ENCODE measurements around the gene GRPEL1. TPM values are rescaled to one million over a fixed set of nuclear protein-coding genes. Genes with fewer than 3 reads are reported as not detected.

Gene GRPEL1
- total RNA-seq, 1 experiment from 2014 or later: 78.2 TPM

DNA sequence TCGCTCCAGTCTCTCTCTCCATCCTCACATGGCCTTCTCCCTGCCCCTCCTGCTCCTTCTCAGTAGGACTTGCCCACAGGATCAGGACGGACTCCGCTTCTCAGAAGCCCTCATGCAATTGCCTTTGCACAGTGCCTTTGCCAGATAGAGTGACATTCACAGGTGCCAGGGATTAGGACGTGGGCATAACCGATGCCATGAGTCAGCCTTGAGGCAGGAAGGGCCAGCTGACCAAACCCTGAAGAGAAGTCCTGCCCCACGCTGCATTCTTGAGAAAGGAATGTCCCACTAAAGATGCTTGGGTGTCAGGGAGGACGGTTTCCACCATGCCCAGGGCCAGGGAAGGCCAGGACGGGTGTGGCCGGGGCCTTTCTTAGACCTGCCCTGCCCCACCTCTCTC lies 6.6 kb upstream of the GRPEL1 start:
- Histone ChIP-seq H3K9me3 (ENCODE audit: low read depth, low read length, poor library complexity, severe bottlenecking) (no peaks in the 10 kb centered on the region), H3K4me3 (ENCODE audit: low read depth, low read length, poor library complexity, severe bottlenecking) (no peak overlapping the region), H3K4me1 (ENCODE audit: insufficient read depth, low read length, poor library complexity, severe bottlenecking) (no peaks in the 10 kb centered on the region), H3K27ac (ENCODE audit: low read depth, low read length, poor library complexity, severe bottlenecking) (no peak overlapping the region), H3K36me3 (ENCODE audit: insufficient read depth, low read length, poor library complexity, severe bottlenecking) (no peaks in the 10 kb centered on the region), H3K27me3 (replicated peaks; ENCODE audit: insufficient read depth, low read depth, low read length, poor library complexity) (no peaks in the 10 kb centered on the region)
- ChIA-PET CTCF (no interaction called here), POLR2A (ENCODE audit: low non-redundant PET) (no interaction called here)
- intact Hi-C loops (cut with micrococcal nuclease; ENCODE audit: unreplicated experiment): loop anchor here (10.0 kb wide), 1 partner anchor 170 kb away; the partner anchor contains the start of gene TBC1D14
- BruUV-seq (replicated peaks): no TSS peak
- TF ChIP-seq, protein P1, sequence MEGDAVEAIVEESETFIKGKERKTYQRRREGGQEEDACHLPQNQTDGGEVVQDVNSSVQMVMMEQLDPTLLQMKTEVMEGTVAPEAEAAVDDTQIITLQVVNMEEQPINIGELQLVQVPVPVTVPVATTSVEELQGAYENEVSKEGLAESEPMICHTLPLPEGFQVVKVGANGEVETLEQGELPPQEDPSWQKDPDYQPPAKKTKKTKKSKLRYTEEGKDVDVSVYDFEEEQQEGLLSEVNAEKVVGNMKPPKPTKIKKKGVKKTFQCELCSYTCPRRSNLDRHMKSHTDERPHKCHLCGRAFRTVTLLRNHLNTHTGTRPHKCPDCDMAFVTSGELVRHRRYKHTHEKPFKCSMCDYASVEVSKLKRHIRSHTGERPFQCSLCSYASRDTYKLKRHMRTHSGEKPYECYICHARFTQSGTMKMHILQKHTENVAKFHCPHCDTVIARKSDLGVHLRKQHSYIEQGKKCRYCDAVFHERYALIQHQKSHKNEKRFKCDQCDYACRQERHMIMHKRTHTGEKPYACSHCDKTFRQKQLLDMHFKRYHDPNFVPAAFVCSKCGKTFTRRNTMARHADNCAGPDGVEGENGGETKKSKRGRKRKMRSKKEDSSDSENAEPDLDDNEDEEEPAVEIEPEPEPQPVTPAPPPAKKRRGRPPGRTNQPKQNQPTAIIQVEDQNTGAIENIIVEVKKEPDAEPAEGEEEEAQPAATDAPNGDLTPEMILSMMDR (conservative IDR thresholded peaks at IDR 0.05; ENCODE audit: low read depth, low read length): no peak
- TF ChIP-seq EZH2 (IDR thresholded peaks at IDR 0.05; ENCODE audit: borderline replicate concordance, low read depth, low read length, poor library complexity, severe bottlenecking): no peak
- no peak for DNase-seq (ENCODE audit: low spot score)

DNA sequence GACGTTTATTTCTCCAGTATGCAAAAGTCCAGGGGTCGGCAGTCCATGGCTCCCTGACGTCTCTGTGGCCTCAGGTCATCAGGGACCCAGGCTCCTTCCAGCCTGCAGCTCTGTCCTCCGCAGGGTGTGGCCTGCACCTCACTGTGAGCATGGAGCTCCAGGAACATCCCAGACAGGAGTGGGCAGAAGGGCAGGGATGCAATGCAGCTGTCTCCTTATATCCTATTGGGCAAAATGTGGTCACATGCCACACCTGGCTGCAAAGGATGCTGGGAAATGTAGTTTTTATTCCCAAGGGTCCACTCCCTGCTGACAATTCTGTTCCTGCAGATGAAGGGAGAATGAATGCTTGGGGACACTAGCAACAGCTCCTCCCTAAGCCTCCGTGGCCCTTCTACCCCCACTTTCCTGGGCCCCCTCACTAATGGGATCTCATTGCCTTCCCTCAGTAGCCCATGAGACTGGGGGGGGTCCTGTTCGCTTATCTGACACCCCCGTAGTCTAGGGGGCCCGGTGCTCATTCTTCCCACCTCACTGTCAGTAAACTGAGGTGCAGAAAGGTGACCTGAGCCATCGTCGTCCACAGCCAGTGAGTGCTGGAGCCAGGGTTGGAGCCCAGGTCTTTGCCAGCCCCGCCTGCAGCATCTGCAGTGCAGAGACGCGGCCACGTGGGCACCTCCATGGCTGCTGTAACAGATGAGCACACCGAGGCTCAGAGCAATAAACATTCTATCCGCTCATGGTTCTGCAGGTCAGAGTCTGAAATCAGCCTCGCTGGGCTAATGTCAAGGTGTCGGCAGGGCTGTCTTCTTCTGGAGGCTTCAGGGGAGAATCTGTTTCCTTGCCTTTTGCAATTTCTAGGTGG lies 5.9 kb upstream of the GRPEL1 start:
- H3K4me1 ChIP-seq (ENCODE audit: insufficient read depth, low read length, poor library complexity, severe bottlenecking): no peaks in the 10 kb centered on the region
- H3K9me3 ChIP-seq (ENCODE audit: low read depth, low read length, poor library complexity, severe bottlenecking): no peaks in the 10 kb centered on the region
- intact Hi-C loops (cut with micrococcal nuclease; ENCODE audit: unreplicated experiment): loop anchor here (10.0 kb wide), 1 partner anchor 169 kb away; the partner anchor contains the start of gene TBC1D14
- H3K27me3 ChIP-seq (replicated peaks; ENCODE audit: insufficient read depth, low read depth, low read length, poor library complexity): no peaks in the 10 kb centered on the region
- no peak for TF ChIP-seq EZH2 (IDR thresholded peaks at IDR 0.05; ENCODE audit: borderline replicate concordance, low read depth, low read length, poor library complexity, severe bottlenecking)
- TF ChIP-seq, protein P1 (conservative IDR thresholded peaks at IDR 0.05; ENCODE audit: low read depth, low read length): no peak
- no TSS peak for BruUV-seq (replicated peaks)
- CTCF ChIA-PET: interaction anchor here (0.5 kb wide), 1 partner anchor 1075 kb away, joined by 4 read pairs; no protein-coding TSS in a partner anchor
- peak; percentile 78 for DNase-seq (ENCODE audit: low spot score)
- H3K27ac ChIP-seq (ENCODE audit: low read depth, low read length, poor library complexity, severe bottlenecking): no peak overlapping the region
- H3K36me3 ChIP-seq (ENCODE audit: insufficient read depth, low read length, poor library complexity, severe bottlenecking): no peaks in the 10 kb centered on the region
- POLR2A ChIA-PET (ENCODE audit: low non-redundant PET): interaction anchor here (0.9 kb wide), 1 partner anchor 173 kb away, joined by 3 read pairs; no protein-coding TSS in a partner anchor
- no peak overlapping the region for H3K4me3 ChIP-seq (ENCODE audit: low read depth, low read length, poor library complexity, severe bottlenecking)

DNA sequence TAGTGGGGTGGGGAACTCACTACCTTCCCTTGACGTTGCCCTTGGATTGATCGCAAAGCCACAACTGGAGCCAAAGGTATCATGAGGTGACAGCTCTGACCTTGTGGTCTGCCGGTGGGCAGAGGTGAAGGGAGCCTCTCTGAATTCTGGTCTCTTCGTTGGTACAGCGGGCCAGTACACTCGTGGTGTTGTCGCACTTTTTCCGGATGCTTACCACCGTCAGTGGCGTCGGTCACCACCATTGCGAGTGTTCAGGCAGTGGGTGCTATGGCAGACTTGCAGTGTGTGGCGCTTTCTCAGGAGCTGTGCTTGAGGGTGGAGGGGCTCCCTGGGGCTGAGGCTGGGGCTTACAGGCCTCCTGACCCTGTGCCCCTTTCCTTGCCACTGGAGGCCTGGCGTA lies 5.2 kb upstream of the GRPEL1 start:
- no peak overlapping the region for H3K27ac ChIP-seq (ENCODE audit: low read depth, low read length, poor library complexity, severe bottlenecking)
- CTCF ChIA-PET: interaction anchor here (0.5 to 0.6 kb wide), 2 partner anchors 352 to 1075 kb away, joined by 3 to 4 read pairs; no protein-coding TSS in a partner anchor
- TF ChIP-seq, protein P1 (conservative IDR thresholded peaks at IDR 0.05; ENCODE audit: low read depth, low read length): no peak
- no peak for TF ChIP-seq EZH2 (IDR thresholded peaks at IDR 0.05; ENCODE audit: borderline replicate concordance, low read depth, low read length, poor library complexity, severe bottlenecking)
- intact Hi-C loops (cut with micrococcal nuclease; ENCODE audit: unreplicated experiment): loop anchor here (10.0 kb wide), 1 partner anchor 168 kb away; the partner anchor contains the start of gene TBC1D14
- H3K36me3 ChIP-seq (ENCODE audit: insufficient read depth, low read length, poor library complexity, severe bottlenecking): no peaks in the 10 kb centered on the region
- no peaks in the 10 kb centered on the region for H3K27me3 ChIP-seq (replicated peaks; ENCODE audit: insufficient read depth, low read depth, low read length, poor library complexity)
- POLR2A ChIA-PET (ENCODE audit: low non-redundant PET): interaction anchor here (0.6 to 0.9 kb wide), 2 partner anchors 30 to 174 kb away, joined by 3 to 5 read pairs; a partner anchor contains a TSS
- H3K4me1 ChIP-seq (ENCODE audit: insufficient read depth, low read length, poor library complexity, severe bottlenecking): no peaks in the 10 kb centered on the region
- H3K9me3 ChIP-seq (ENCODE audit: low read depth, low read length, poor library complexity, severe bottlenecking): no peaks in the 10 kb centered on the region
- DNase-seq (ENCODE audit: low spot score): no peak
- BruUV-seq (replicated peaks): no TSS peak
- H3K4me3 ChIP-seq (ENCODE audit: low read depth, low read length, poor library complexity, severe bottlenecking): no peak overlapping the region
